OCI-LY3 (cell line): Measurements from ENCODE around the gene MICU1.

Experiments
- CTCF ChIP-seq: fragments of 200-600, 300-600 bp; sonication (generic); IDR thresholded peaks from 2 replicates; pipeline ENCODE4 v1.5.1; 2014; ENCODE audit warnings: antibody characterized with exemption, low read length, low read depth
- EZH2phosphoT487 ChIP-seq: fragments of 200-600 bp; shearing (Covaris generic); IDR thresholded peaks from 2 replicates; pipeline ENCODE4 v1.6.1; 2018; ENCODE audit warnings: antibody characterized with exemption, mixed run types, low read depth

GRCh38 chr10:72665925-72666324 is 40.0 kb upstream of the MICU1 start:
- TF ChIP-seq CTCF, result no peak
- TF ChIP-seq EZH2phosphoT487, result no peak
